GM12875 (cell line): ENCODE measurements around the gene CNIH3.

Source experiments
- H3K4me3 ChIP-seq: one replicate; pipeline ENCODE4 v1.5.1; 2011; ENCODE audit warnings: low read depth, low read length, control low read depth
- CTCF ChIP-seq: IDR thresholded peaks from 2 replicates; pipeline ENCODE4 v1.5.1; 2011; ENCODE audit warnings: low read depth, mild to moderate bottlenecking, control low read depth, inconsistent platforms, low read length, moderate library complexity, borderline replicate concordance; ENCODE audit not compliant: insufficient read depth

Gene CNIH3

GRCh38 chr1:224670506-224670905, 54.4 kb downstream of the CNIH3 start:
- no peak overlapping the region for H3K4me3 ChIP-seq
- no peak for TF ChIP-seq CTCF

GRCh38 chr1:224671076-224671475, 55.0 kb downstream of the CNIH3 start:
- H3K4me3 ChIP-seq = no peak overlapping the region
- no peak for TF ChIP-seq CTCF

GRCh38 chr1:224673141-224673540, 57.0 kb downstream of the CNIH3 start:
- TF ChIP-seq CTCF = no peak
- H3K4me3 ChIP-seq = no peak overlapping the region

DNA sequence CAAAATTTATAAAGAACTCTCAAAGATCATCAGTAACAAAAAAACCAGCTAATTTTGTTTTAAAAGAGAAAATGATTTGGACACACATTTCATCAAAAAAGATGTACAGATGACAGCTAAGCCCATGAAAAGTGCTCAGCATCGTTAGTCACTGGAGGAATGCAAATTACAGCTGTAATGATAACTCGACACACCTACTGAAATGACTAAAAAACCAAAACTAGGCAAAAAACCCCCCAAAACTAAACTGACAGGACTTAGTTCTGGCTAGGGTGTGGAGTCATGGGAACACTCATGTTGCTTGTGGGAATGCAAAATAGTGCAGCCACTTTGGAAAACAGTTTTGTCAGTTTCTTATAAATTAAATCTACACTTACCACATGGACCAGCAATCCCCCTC, 59.5 kb downstream of the CNIH3 start:
- no peak overlapping the region for H3K4me3 ChIP-seq
- TF ChIP-seq CTCF = no peak

DNA sequence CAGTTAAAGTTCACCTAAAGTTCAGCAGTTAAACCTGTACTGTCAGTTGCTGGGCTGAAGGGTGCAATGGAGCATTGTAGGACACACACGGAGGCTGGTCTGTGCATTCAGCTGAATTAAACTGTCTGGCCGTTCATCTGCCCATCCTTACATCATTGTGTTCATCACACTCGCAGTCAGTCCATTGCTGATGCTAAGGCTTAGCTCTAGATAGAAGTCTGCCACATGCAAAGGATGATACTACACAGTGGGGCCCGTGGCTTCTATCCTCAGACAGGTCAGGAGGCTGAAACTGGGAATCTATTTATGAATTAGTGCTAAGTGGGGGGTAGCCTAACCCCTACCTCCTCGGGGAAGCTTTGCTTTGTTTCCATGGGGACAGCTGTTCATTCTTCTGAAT, 60.4 kb downstream of the CNIH3 start:
- TF ChIP-seq CTCF = no peak
- H3K4me3 ChIP-seq = no peak overlapping the region

GRCh38 chr1:224678168-224678567, 62.1 kb downstream of the CNIH3 start:
- TF ChIP-seq CTCF = no peak
- no peak overlapping the region for H3K4me3 ChIP-seq

GRCh38 chr1:224679606-224680005, 63.5 kb downstream of the CNIH3 start:
- H3K4me3 ChIP-seq = no peak overlapping the region
- no peak for TF ChIP-seq CTCF
